SK-N-SH treated with all-trans-retinoic acid at 6 μM for 48 hours (cell line): ENCODE measurements around the gene DCST2.

Experiments
- ATAC-seq: fragments of 200-7000 bp; cut with Tn5 transposase; 3 replicates; pipeline ENCODE4 v1.9.1; 2020; ENCODE audit warnings: mild to moderate bottlenecking, moderate library complexity
- ARNTL ChIP-seq: fragments of 450-650 bp; formaldehyde crosslinking; IDR thresholded peaks from 2 replicates; pipeline ENCODE4 v1.5.0; 2020; ENCODE audit warnings: low read depth, mild to moderate bottlenecking, moderate library complexity, borderline replicate concordance
- BACH2 ChIP-seq: fragments of 250-450 bp; sonication (Bioruptor Pico); IDR thresholded peaks from 2 replicates; pipeline ENCODE4 v1.9.0; 2021; ENCODE audit warnings: mild to moderate bottlenecking, borderline replicate concordance
- CREB5 ChIP-seq: fragments of 250-450 bp; sonication (Bioruptor Pico); IDR thresholded peaks from 2 replicates; pipeline ENCODE4 v1.5.1; 2020; ENCODE audit warnings: low read depth, mild to moderate bottlenecking, moderate library complexity
- CSDC2 ChIP-seq: fragments of 250-450 bp; sonication (Bioruptor Pico); IDR thresholded peaks from 2 replicates; pipeline ENCODE4 v1.5.0; 2020; ENCODE audit warnings: mild to moderate bottlenecking, moderate library complexity
- CSRNP3 ChIP-seq: fragments of 250-450 bp; sonication (Bioruptor Pico); IDR thresholded peaks from 2 replicates; pipeline ENCODE4 v1.5.1; 2021; ENCODE audit warnings: mild to moderate bottlenecking, moderate library complexity
- ESRRG ChIP-seq: fragments of 250-450 bp; sonication (Bioruptor Pico); IDR thresholded peaks from 2 replicates; pipeline ENCODE4 v1.6.1; 2021; ENCODE audit warnings: mild to moderate bottlenecking
- GLIS3 ChIP-seq: fragments of 250-450 bp; sonication (Bioruptor Pico); IDR thresholded peaks from 2 replicates; pipeline ENCODE4 v1.5.0; 2020; ENCODE audit warnings: mild to moderate bottlenecking, moderate library complexity
- ISL1 ChIP-seq: fragments of 250-450 bp; sonication (Bioruptor Pico); IDR thresholded peaks from 2 replicates; pipeline ENCODE4 v2.1.2; 2022; ENCODE audit warnings: mild to moderate bottlenecking, moderate library complexity
- OSR1 ChIP-seq: fragments of 250-450 bp; sonication (Bioruptor Pico); IDR thresholded peaks from 2 replicates; pipeline ENCODE4 v1.8.0; 2022; ENCODE audit warnings: moderate library complexity, mild to moderate bottlenecking, inconsistent platforms
- PATZ1 ChIP-seq: fragments of 250-450 bp; sonication (Bioruptor Pico); IDR thresholded peaks from 2 replicates; pipeline ENCODE4 v1.8.0; 2020; ENCODE audit warnings: mild to moderate bottlenecking, moderate library complexity, borderline replicate concordance
- POU6F1 ChIP-seq: fragments of 250-450 bp; sonication (Bioruptor Pico); IDR thresholded peaks from 2 replicates; pipeline ENCODE4 v1.8.0; 2021; ENCODE audit warnings: low read depth, mild to moderate bottlenecking, moderate library complexity, borderline replicate concordance
- RARB ChIP-seq: fragments of 250-450 bp; sonication (Bioruptor Pico); IDR thresholded peaks from 2 replicates; pipeline ENCODE4 v1.8.0; 2021; ENCODE audit warnings: mild to moderate bottlenecking, moderate library complexity
- SNAI2 ChIP-seq: fragments of 250-450 bp; sonication (Bioruptor Pico); IDR thresholded peaks from 2 replicates; pipeline ENCODE4 v1.5.0; 2020; ENCODE audit warnings: mild to moderate bottlenecking, moderate library complexity
- TCF4 ChIP-seq: fragments of 250-450 bp; sonication (Bioruptor Pico); IDR thresholded peaks from 2 replicates; pipeline ENCODE4 v1.8.0; 2021; ENCODE audit warnings: mild to moderate bottlenecking, moderate library complexity, borderline replicate concordance
- TOX ChIP-seq: fragments of 250-450 bp; sonication (Bioruptor Pico); IDR thresholded peaks from 2 replicates; pipeline ENCODE4 v1.8.0; 2021; ENCODE audit warnings: mild to moderate bottlenecking, moderate library complexity, borderline replicate concordance
- TSHZ2 ChIP-seq: fragments of 250-450 bp; sonication (Bioruptor Pico); IDR thresholded peaks from 2 replicates; pipeline ENCODE4 v1.5.0; 2020; ENCODE audit warnings: mild to moderate bottlenecking, moderate library complexity
- ZC3H10 ChIP-seq: fragments of 250-450 bp; sonication (Bioruptor Pico); IDR thresholded peaks from 2 replicates; pipeline ENCODE4 v1.5.1; 2021; ENCODE audit warnings: mild to moderate bottlenecking, moderate library complexity
- ZFP3 ChIP-seq: fragments of 250-450 bp; sonication (Bioruptor Pico); IDR thresholded peaks from 2 replicates; pipeline ENCODE4 v1.5.0; 2020; ENCODE audit warnings: mild to moderate bottlenecking, moderate library complexity
- ZFP30 ChIP-seq: fragments of 450-650 bp; formaldehyde crosslinking; IDR thresholded peaks from 2 replicates; pipeline ENCODE4 v1.5.0; 2022; ENCODE audit warnings: mild to moderate bottlenecking, moderate library complexity
- ZNF565 ChIP-seq: fragments of 450-650 bp; formaldehyde crosslinking; conservative IDR thresholded peaks from 2 replicates; pipeline ENCODE4 v1.5.0; 2020; ENCODE audit warnings: low read depth, mild to moderate bottlenecking, moderate library complexity
- ZNF8 ChIP-seq: fragments of 450-650 bp; formaldehyde crosslinking; IDR thresholded peaks from 2 replicates; pipeline ENCODE4 v1.5.0; 2020; ENCODE audit warnings: mild to moderate bottlenecking, moderate library complexity

The DCST2 gene

GRCh38 chr1:155018617-155019348 is 14.8 kb downstream of the DCST2 start:
- ATAC-seq: no peak
- TF ChIP-seq ZFP3 (CRISPR knock-in tag) (no peak), CREB5 (CRISPR knock-in tag) (no peak), GLIS3 (CRISPR knock-in tag) (no peak), TSHZ2 (CRISPR knock-in tag) (no peak), CSDC2 (no peak), POU6F1 (CRISPR knock-in tag) (no peak), BACH2 (CRISPR knock-in tag) (no peak), ZNF565 (CRISPR knock-in tag) (no peak), PATZ1 (no peak), TOX (no peak), ISL1 (CRISPR knock-in tag) (no peak), TCF4 (CRISPR knock-in tag) (no peak)

- TF ChIP-seq ESRRG (no peak), GLIS3 (CRISPR knock-in tag) (no peak), ZC3H10 (CRISPR knock-in tag) (no peak), ZNF565 (CRISPR knock-in tag) (no peak), ZFP3 (CRISPR knock-in tag) (no peak), ZNF8 (CRISPR knock-in tag) (no peak), BACH2 (CRISPR knock-in tag) (no peak), OSR1 (CRISPR knock-in tag) (no peak), SNAI2 (CRISPR knock-in tag) (no peak), ARNTL (CRISPR knock-in tag) (no peak), CSRNP3 (no peak), TCF4 (CRISPR knock-in tag) (no peak), RARB (CRISPR knock-in tag) (no peak), ZFP30 (CRISPR knock-in tag) (no peak), POU6F1 (CRISPR knock-in tag) (no peak), ISL1 (CRISPR knock-in tag) (no peak)
- no peak for ATAC-seq
Measured at GRCh38 chr1:155017946-155018316, 15.7 kb downstream of the DCST2 start.
